Adipose tissue (tissue), 3 donors: ENCODE measurements around the gene PI4KA. TPM values are rescaled to one million over a fixed set of nuclear protein-coding genes. Genes with fewer than 3 reads are reported as not detected.

ENCODE experiments used
- H3K27ac ChIP-seq: one replicate; pipeline ENCODE4 v1.5.1; 2013; ENCODE audit warnings: low read depth, low read length
- whole genome bisulfite sequencing, 3 donors: extraction: QIAGEN DNeasy Blood & Tissue Kit; methylation state at CpG; one replicate each; pipeline ENCODE4 v1.1.7; 2013; 5-methylcytosine and 5-hydroxymethylcytosine counted together
- polyA plus RNA-seq, 3 donors: library from polyadenylated mRNA; stranded (reverse); fragments of 200-250 nt; gene quantifications; one replicate each; pipeline ENCODE4 v1.2.3, GENCODE V29; 2013
- donor health status: healthy with polysubstance abuse.
- donor health status: Bipolar disorder and iron deficiency.
- donor health status: healthy.

Gene PI4KA
- polyA plus RNA-seq, 3 donors: 18.4 to 34.6 (median 33.5) TPM

DNA sequence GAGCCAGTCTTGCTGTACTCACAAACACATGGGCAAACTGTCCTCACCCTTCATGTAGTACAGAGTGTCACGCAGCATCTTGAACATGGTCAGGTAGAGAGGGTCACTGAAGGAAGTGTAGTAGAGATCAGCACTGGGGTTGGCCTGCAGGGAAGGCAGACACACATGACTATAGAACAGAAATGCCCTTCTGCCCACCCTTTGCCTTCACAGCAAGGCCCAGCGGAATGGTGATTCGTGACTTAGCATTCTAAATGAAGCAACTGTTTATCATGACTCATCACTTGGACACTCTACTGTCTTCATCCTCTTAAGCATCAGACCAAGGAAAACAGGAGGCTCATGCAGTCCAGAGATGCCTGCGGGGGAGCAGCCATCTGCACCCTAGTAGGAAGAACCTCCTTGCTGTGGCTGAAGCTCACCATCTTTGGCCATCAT lies 51.3 kb downstream of the PI4KA start:
- WGBS, 3 donors: 79 to 91% (median 89%) methylated on average over 4 of the region's 4 CpGs
- H3K27ac ChIP-seq: no peak overlapping the region

- H3K27ac ChIP-seq: no peak overlapping the region
- 77 to 93% (median 79%) methylated on average over 3 of the region's 3 CpGs for WGBS, 3 donors
These were observed 52.6 kb downstream of the PI4KA start for GRCh38 chr22:20805972-20806471.

- WGBS, 3 donors: 90 to 95% (median 92%) methylated on average over 6 of the region's 6 CpGs
- no peak overlapping the region for H3K27ac ChIP-seq
These were observed 54.0 kb downstream of the PI4KA start for GRCh38 chr22:20804650-20805049.

DNA sequence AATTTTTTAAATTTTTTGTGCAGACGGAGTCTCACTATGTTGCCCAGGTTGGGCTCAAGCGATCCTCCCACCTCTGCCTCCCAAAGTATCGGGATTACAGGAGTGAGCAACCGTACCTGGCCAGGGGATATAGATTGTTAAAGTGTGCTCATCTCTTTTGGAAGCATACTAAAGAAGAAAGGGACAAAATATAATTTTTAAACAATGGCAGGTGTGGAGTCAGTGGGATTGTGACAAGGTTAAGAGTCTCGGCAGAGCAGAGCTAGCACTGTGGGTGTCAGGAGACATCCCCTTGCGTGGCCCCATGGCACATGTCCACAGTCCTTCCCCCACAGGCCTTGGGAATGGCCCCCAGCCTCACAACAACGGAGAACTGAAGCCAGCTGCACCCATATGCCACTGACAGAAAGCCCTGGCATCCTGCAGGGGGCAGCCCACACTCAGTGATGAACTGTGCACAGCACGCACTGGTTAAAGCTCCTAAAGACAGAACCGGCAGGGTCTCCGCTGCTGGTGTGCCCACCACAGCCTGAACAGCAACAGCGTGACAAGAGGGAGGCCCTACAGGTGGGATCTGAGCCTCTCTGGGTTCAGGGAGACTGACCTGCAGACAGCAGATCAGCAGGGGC lies 54.8 kb downstream of the PI4KA start:
- H3K27ac ChIP-seq: no peak overlapping the region
- WGBS, 3 donors: 76 to 86% (median 83%) methylated on average over 11 of the region's 11 CpGs

DNA sequence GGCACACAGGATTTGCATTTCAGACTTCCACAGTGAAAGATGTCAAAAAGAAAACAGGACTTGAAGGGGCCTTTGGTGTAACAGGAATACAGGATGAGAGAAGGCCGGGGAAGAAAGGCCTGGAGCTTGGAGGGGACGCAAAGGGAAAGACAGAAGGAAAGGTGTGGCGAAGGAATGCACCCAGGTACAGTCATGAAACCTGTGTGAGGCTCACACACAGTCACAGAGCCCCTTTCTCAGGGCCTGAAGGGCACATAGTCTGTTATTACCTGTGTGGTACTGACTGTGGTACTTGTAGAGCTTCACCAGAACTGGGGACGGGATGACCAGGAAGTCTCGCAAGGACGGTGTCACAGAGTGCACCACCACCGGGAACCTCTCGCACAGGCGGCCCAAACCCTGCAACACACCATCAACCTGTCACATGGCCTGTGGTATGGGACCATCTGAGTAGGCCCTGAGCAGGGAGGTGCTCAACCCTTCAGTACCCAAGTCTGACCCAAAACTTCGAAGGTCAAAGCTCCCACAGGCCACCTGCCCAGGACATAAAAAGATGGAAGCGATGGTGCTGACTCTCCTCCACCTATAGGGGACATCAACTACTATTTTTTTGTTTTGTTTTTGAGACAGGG lies 55.6 kb downstream of the PI4KA start:
- no peak overlapping the region for H3K27ac ChIP-seq
- 92 to 94% (median 94%) methylated on average over 11 of the region's 11 CpGs for WGBS, 3 donors

DNA sequence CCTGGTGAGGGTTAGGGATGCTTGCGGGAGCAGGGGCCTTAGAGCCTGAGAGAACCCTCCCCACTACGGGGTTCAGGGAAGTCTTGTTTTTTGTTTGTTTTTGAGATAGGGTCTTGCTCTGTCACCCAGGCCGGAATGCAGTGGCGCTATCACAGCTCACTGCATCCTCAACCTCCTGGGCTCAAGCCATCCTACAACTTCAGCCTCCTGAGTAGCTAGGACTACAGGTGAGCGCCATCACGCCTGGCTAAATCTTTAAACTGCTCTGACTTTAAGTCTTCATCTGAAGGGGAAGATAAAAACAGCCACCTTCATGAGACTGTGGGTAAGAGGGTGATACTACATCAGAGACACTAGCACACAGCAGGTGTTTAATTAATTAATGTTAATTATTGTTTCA lies 56.2 kb downstream of the PI4KA start:
- WGBS, 3 donors: 79 to 87% (median 84%) methylated on average over 6 of the region's 6 CpGs
- no peak overlapping the region for H3K27ac ChIP-seq

- no peak overlapping the region for H3K27ac ChIP-seq
- WGBS, 3 donors: 88 to 94% (median 92%) methylated on average over 8 of the region's 8 CpGs
These were observed 59.2 kb downstream of the PI4KA start for GRCh38 chr22:20799449-20799848.

- H3K27ac ChIP-seq: no peak overlapping the region
- 87 to 95% (median 95%) methylated on average over 10 of the region's 10 CpGs for WGBS, 3 donors
These were observed 59.6 kb downstream of the PI4KA start for GRCh38 chr22:20798974-20799373.

- 91 to 96% (median 96%) methylated on average over 5 of the region's 5 CpGs for WGBS, 3 donors
- no peak overlapping the region for H3K27ac ChIP-seq
These were observed 60.4 kb downstream of the PI4KA start for GRCh38 chr22:20798218-20798617.

GRCh38 chr22:20796731-20797130 lies 61.9 kb downstream of the PI4KA start:
- 94 to 96% (median 95%) methylated on average over 8 of the region's 8 CpGs for WGBS, 3 donors
- no peak overlapping the region for H3K27ac ChIP-seq

DNA sequence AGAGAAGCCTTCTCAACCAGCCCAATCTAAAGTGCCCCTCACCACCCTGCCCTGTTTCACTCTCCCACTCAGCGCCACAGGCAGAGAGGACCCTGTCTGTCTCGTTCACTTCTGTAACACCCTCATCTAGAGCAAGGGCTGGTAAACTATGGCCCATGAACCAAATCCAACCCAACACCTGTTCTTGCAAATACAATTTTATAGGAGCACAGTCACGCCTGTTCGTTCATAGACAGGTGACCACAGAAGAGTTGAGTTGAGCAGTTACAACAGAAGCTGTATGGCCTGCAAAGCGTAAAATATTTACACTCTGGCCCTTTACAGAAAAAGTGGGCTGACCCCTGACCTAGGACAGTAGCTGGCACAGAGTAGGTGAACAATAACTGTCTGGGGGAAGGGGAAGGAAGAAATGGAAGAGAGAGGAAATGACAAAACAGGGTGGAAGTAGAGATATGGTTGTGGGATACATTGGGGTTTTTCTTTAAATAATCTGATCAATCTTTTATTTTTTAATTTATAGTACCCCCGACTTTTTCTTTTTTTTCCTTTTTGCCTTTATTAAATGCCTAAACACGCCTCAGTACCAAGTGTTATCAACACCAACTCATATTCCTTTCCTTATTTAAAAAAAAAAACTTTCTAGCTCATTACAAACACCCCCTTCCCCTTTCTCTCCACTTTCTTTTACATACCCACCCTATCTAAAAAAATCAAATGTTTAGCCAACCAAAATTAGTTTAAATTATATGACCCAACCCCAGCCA lies 63.8 kb downstream of the PI4KA start:
- WGBS, 3 donors: 85 to 97% (median 86%) methylated on average over 7 of the region's 7 CpGs
- H3K27ac ChIP-seq: no peak overlapping the region

GRCh38 chr22:20793748-20794649 lies 64.6 kb downstream of the PI4KA start:
- H3K27ac ChIP-seq: no peak overlapping the region
- 71 to 79% (median 75%) methylated on average over 13 of the region's 13 CpGs for WGBS, 3 donors

DNA sequence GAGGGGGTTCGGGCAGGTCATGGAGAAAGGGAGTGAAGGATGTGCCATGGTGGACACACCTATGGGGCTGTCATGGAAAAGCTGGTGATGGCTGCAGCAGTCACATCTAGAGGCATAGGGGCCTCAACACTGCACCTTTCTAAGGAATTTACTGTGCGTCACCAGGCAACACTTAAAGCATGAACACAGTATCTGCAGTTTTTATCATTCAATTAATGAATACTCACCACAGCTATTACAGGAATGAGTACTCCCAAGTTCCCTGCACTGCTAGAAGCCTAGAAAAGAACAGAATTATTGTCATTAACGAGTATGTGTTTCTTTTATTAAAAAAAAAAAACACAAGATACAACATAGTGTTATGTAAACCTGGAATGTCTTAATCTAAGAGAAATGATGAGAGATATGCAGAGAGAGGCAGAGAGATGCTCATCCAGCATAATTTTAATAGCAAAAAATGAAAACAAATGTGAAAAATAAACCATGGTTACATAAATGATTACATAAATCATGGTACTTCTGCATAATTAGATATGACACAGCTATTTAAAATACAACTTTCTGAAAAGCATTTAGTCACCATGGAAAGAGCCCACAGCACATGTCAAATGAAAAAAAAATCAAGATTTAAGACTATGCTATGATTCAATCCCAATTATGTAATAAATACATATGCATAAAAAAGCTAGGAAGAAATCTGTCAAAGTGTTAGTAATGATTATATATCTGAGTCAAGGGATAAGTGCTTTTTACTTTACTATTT lies 65.5 kb downstream of the PI4KA start:
- WGBS, 3 donors: 74 to 89% (median 77%) methylated on average over 3 of the region's 3 CpGs

DNA sequence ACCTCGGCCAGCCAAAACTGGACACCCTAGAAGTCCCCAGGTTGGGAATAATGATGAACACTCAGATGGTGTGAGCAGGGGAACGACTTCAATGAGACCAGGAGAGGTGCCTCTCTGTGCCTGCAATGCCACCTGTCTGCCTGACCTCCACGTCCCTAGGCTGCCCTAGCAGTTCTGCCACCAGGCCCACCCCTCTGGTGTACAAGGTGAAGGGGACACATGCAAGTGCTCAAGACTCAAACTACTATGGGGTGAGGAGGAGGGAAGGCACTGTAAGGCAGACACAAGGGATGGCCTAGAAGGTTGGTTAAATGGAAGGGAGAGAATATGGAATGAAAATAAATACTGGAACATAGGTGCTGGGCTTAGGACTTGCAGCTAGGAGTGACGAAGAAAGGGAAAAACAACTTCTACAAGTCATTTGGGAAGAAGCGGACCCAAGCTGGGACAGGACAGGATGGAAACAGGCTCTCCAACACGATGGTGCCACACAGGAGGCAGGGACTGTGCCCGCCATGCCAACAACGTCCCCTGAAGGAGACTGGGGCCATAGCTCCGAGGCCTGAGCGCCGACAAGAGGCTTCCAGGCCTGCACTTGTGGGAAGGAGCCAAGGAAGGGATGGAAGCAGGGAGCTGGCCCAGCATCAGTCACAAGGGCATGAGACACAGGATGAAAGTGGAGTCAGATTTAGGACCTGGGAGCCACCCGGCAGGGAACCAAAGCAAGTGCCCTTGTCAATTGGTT lies 66.2 kb downstream of the PI4KA start:
- 95 to 98% (median 95%) methylated on average over 12 of the region's 12 CpGs for WGBS, 3 donors

More for the DNA sequence above, 65.5 kb downstream of the PI4KA start:
- H3K27ac ChIP-seq: no peak overlapping the region

DNA sequence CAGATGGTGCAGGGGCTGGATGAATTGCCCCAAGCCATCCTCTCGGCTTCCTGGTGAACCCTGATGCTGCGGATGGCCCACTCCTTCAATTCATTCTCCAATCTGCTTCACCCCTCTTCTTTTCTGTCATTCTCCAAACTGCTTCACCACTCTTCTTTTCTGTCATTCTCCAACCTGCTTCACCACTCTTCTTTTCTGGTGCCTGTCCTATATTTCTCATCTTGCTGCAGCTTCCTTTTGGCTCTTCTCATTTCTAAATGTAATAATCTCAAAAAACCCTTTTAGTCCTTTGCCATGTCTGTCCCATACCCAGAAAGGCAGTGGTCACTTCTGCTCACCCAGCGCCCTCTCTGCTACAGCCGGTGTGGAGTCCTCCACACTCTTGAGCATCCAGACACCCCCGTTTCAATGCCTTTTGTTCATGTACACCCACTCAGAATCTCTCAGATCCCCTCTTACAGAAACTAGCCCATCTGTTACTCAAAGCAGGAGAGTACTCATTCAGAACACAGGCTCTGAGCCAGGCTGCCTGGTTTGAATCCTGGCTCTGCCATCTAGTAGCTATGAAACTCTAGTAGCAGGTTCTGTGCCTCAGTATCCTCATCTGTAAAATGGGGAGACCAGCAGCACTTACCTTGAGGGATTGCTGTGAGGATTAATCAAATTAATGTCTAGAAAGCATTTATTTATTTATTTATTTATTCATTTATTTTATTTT lies 69.8 kb downstream of the PI4KA start:
- no peak overlapping the region for H3K27ac ChIP-seq
- 95 to 99% (median 97%) methylated on average over 5 of the region's 5 CpGs for WGBS, 3 donors

More for the DNA sequence above, 66.2 kb downstream of the PI4KA start:
- H3K27ac ChIP-seq: no peak overlapping the region
